ENCODE measurements around the gene CNN2.

DNA sequence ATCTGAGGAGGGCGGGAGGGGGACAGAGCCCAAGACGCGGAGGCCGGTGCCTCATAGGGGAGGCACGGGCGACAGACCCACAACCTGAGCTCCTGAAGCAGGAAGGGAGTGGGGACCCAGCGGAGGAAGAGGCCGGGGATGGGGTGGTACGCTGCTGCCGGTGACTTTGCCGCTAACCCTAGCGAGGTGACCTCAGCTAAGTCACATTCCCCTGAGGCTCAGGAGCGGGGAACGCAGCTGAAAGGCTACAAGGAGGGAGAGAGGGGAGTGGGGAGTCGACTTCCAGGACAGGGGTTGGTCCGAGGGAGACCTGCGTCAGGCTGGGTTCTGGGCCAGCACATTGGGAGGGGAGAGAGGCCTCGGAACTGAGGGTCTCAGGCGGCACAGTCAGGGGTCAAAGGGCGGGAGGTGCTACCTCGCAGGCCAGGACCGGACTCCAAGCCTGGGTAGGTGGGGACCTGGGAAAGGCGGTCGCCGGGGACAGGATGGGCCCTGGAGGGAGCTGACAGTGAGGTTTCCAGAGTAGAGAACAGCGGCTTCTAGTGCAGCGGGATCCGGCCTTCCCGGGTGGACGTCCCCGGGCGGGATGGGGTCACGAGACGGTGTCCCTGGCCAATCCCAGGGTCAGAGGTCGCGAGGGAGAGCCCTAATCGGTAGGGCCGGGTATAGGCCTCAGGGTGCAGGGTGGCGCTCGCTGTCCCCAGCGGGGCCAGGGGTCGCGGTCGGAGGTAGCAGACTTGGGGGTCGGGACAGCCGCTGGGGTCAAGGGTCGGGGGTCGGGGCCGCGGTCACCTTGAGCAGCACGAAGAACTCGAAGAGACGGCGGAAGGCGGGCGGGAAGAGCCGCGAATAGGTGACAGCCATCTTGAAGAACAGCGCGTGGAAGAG is 6.2 kb upstream of the CNN2 start:
- TF ChIP-seq, protein P1, sequence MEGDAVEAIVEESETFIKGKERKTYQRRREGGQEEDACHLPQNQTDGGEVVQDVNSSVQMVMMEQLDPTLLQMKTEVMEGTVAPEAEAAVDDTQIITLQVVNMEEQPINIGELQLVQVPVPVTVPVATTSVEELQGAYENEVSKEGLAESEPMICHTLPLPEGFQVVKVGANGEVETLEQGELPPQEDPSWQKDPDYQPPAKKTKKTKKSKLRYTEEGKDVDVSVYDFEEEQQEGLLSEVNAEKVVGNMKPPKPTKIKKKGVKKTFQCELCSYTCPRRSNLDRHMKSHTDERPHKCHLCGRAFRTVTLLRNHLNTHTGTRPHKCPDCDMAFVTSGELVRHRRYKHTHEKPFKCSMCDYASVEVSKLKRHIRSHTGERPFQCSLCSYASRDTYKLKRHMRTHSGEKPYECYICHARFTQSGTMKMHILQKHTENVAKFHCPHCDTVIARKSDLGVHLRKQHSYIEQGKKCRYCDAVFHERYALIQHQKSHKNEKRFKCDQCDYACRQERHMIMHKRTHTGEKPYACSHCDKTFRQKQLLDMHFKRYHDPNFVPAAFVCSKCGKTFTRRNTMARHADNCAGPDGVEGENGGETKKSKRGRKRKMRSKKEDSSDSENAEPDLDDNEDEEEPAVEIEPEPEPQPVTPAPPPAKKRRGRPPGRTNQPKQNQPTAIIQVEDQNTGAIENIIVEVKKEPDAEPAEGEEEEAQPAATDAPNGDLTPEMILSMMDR (IDR thresholded peaks at IDR 0.05) = no peak
- TF ChIP-seq EZH2 (IDR thresholded peaks at IDR 0.05; ENCODE audit: borderline replicate concordance, insufficient read depth, low read depth, low read length, poor library complexity, severe bottlenecking) = no peak

Data from B cell (primary cell).